Measurements from ENCODE around the gene GABPB2.

GRCh38 chr1:151158326-151158725, 87.8 kb downstream of the GABPB2 start:
- TF ChIP-seq SIN3A (IDR thresholded peaks at IDR 0.05; ENCODE audit: borderline replicate concordance, insufficient read depth, low read depth, low read length) (no peak), CTCF (IDR thresholded peaks at IDR 0.05) (no peak)
- TF ChIP-seq, protein P1, sequence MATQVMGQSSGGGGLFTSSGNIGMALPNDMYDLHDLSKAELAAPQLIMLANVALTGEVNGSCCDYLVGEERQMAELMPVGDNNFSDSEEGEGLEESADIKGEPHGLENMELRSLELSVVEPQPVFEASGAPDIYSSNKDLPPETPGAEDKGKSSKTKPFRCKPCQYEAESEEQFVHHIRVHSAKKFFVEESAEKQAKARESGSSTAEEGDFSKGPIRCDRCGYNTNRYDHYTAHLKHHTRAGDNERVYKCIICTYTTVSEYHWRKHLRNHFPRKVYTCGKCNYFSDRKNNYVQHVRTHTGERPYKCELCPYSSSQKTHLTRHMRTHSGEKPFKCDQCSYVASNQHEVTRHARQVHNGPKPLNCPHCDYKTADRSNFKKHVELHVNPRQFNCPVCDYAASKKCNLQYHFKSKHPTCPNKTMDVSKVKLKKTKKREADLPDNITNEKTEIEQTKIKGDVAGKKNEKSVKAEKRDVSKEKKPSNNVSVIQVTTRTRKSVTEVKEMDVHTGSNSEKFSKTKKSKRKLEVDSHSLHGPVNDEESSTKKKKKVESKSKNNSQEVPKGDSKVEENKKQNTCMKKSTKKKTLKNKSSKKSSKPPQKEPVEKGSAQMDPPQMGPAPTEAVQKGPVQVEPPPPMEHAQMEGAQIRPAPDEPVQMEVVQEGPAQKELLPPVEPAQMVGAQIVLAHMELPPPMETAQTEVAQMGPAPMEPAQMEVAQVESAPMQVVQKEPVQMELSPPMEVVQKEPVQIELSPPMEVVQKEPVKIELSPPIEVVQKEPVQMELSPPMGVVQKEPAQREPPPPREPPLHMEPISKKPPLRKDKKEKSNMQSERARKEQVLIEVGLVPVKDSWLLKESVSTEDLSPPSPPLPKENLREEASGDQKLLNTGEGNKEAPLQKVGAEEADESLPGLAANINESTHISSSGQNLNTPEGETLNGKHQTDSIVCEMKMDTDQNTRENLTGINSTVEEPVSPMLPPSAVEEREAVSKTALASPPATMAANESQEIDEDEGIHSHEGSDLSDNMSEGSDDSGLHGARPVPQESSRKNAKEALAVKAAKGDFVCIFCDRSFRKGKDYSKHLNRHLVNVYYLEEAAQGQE (IDR thresholded peaks at IDR 0.05; ENCODE audit: insufficient read depth in 1 of 2, low read depth in 2 of 2, low read length in 1 of 2) = no peak

Measured in Panc1 (cell line).